Heart left ventricle (tissue), 13 donors: Measurements from ENCODE around the gene ENO4.

Experiments
- POLR2A ChIP-seq, 2 donors: fragments of 450-650 bp; IDR thresholded peaks; one replicate each; pipeline ENCODE4 v1.6.1; 2017; ENCODE audit warnings: antibody characterized with exemption in 2 of 2, mild to moderate bottlenecking in 2 of 2, moderate library complexity in 2 of 2
- TF ChIP-seq, protein P1 (sequence below), 12 donors: fragments of 200-600 bp; sonication (generic) in 4 of 12; IDR thresholded peaks; one replicate each; pipeline versions ENCODE4 v1.5.0 to v1.8.0; 2018 to 2022; ENCODE audit warnings: antibody characterized with exemption in 12 of 12, mild to moderate bottlenecking in 5 of 12
- donor health status: ischemic (EF 13 %, LVEDD 7.1; RV severe dilation, severe dysfunction).
- donor health status: DM: no; HTN: yes; CAD: no.
- donor health status: DM: no; HTN: no; CAD: no.
- donor health status: ischemic (EF 25% LVEDD 6.9; RV normal size, moderate dysfunction).
- donor health status: ischemic (EF 25% LVEDD 5.7; RV mildly dilated, moderate dysfunction).
- donor health status: ischemic (EF 35%, LVEDD 5.7; RV mildly dilated, moderate dysfunction).
- donor health status: nonischemic (EF 11% LVEDD 7.7; RV severe dilation, severe dysfunction).
- donor health status: DM: yes; HTN: yes; CAD: no.
- donor health status: PGD.
- donor health status: ischemic (EF 29% LVEDD 5.4; RV normal size, mild dysfunction).
- donor health status: nonischemic (EF 23%, LVEDD 6.1; RV moderate dilation, normal function).

- TF ChIP-seq, protein P1, sequence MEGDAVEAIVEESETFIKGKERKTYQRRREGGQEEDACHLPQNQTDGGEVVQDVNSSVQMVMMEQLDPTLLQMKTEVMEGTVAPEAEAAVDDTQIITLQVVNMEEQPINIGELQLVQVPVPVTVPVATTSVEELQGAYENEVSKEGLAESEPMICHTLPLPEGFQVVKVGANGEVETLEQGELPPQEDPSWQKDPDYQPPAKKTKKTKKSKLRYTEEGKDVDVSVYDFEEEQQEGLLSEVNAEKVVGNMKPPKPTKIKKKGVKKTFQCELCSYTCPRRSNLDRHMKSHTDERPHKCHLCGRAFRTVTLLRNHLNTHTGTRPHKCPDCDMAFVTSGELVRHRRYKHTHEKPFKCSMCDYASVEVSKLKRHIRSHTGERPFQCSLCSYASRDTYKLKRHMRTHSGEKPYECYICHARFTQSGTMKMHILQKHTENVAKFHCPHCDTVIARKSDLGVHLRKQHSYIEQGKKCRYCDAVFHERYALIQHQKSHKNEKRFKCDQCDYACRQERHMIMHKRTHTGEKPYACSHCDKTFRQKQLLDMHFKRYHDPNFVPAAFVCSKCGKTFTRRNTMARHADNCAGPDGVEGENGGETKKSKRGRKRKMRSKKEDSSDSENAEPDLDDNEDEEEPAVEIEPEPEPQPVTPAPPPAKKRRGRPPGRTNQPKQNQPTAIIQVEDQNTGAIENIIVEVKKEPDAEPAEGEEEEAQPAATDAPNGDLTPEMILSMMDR (IDR thresholded peaks at IDR 0.05), result no peak
- TF ChIP-seq POLR2A (IDR thresholded peaks at IDR 0.05), result no peak
These were observed 47.6 kb upstream of the ENO4 start for GRCh38 chr10:116801658-116802057.
